HepG2 (cell line): Measurements from ENCODE around the gene DNAJB2.

Source experiments
- NR1H2 ChIP-seq: sonication (generic); formaldehyde crosslinking; IDR thresholded peaks from 2 replicates; pipeline ENCODE4 v1.8.1; 2022; ENCODE audit warnings: low read depth, missing genetic modification reagents, borderline replicate concordance
- POLR2AphosphoS5 ChIP-seq: IDR thresholded peaks from 2 replicates; pipeline ENCODE4 v1.6.1; 2012; ENCODE audit warnings: low read depth, low read length
- TFAP4 ChIP-seq: sonication (generic); IDR thresholded peaks from 2 replicates; pipeline ENCODE4 v1.6.1; 2016; ENCODE audit warnings: low read depth, borderline replicate concordance
- XRCC5 ChIP-seq: fragments of 200-400 bp; formaldehyde crosslinking; optimal IDR thresholded peaks from 2 replicates; pipeline ENCODE3; 2017; ENCODE audit warnings: mild to moderate bottlenecking, low read length
- ZBTB4 ChIP-seq: sonication (generic); formaldehyde crosslinking; IDR thresholded peaks from 2 replicates; pipeline ENCODE4 v1.4.0; 2020; ENCODE audit warnings: missing genetic modification reagents, mild to moderate bottlenecking, borderline replicate concordance
- ZBTB43 ChIP-seq: sonication (generic); formaldehyde crosslinking; conservative IDR thresholded peaks from 2 replicates; pipeline ENCODE4 v1.4.0; 2020; ENCODE audit warnings: missing genetic modification reagents
- ZNF510 ChIP-seq: sonication (generic); formaldehyde crosslinking; IDR thresholded peaks from 2 replicates; pipeline ENCODE4 v1.4.0; 2020; ENCODE audit warnings: low read depth, mild to moderate bottlenecking, missing genetic modification reagents

GRCh38 chr2:219325657-219326315 lies 46.6 kb downstream of the DNAJB2 start:
- TF ChIP-seq ZNF510 (CRISPR knock-in tag): no peak
- TF ChIP-seq XRCC5: no peak
- no peak for TF ChIP-seq TFAP4
- no peak for TF ChIP-seq ZBTB4 (CRISPR knock-in tag)
- no peak for TF ChIP-seq POLR2AphosphoS5
- no peak for TF ChIP-seq NR1H2 (CRISPR knock-in tag)
- TF ChIP-seq ZBTB43: no peak
